ENCODE measurements around the gene MFSD6.

DNA sequence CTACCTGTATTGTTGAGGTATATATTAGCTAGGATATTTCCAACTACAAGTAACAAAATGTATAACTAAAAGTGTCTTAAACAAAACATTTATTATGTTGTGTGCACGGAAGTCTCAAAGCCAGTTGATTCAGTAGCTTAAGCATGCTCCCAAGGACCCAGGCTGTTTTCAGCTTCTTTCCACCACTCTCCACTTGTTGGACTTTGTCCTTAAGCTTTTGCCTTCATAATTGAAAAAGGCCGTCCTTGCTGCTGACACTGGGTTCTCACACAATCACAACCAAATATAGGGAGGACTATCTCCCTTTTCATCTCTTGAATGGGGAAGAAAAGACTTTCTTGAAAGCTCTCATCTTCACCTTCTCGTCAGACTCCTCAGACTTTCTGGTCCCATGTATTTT is 138.6 kb downstream of the MFSD6 start:
- TF ChIP-seq, protein P1, sequence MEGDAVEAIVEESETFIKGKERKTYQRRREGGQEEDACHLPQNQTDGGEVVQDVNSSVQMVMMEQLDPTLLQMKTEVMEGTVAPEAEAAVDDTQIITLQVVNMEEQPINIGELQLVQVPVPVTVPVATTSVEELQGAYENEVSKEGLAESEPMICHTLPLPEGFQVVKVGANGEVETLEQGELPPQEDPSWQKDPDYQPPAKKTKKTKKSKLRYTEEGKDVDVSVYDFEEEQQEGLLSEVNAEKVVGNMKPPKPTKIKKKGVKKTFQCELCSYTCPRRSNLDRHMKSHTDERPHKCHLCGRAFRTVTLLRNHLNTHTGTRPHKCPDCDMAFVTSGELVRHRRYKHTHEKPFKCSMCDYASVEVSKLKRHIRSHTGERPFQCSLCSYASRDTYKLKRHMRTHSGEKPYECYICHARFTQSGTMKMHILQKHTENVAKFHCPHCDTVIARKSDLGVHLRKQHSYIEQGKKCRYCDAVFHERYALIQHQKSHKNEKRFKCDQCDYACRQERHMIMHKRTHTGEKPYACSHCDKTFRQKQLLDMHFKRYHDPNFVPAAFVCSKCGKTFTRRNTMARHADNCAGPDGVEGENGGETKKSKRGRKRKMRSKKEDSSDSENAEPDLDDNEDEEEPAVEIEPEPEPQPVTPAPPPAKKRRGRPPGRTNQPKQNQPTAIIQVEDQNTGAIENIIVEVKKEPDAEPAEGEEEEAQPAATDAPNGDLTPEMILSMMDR (conservative IDR thresholded peaks at IDR 0.05) = no peak
- TF ChIP-seq ZFX (IDR thresholded peaks at IDR 0.05) = no peak
